HG02610 (cell line): ENCODE data around the gene FHIT.
"Not testable (repeated sequence)": the region's sequence is repeated elsewhere in the genome, so short reads cannot be mapped to it uniquely, and the experiment has no call there.

Experiments used
- ATAC-seq: cut with Tn5 transposase; IDR thresholded peaks from one replicate; pipeline ENCODE4 v1.9.1; 2021; ENCODE audit warnings: mild to moderate bottlenecking, moderate library complexity; ENCODE audit not compliant: unreplicated experiment

Gene FHIT

GRCh38 chr3:61117045-61117898, 134.0 kb downstream of the FHIT start:
- ATAC-seq = no peak

- ATAC-seq = no peak
Observed at GRCh38 chr3:61114316-61114953, 136.8 kb downstream of the FHIT start.

- peak; percentile 65 for ATAC-seq
Observed at GRCh38 chr3:61111825-61112224, 139.4 kb downstream of the FHIT start.

GRCh38 chr3:61110576-61110975, 140.7 kb downstream of the FHIT start:
- ATAC-seq = peak; percentile 53

- no peak for ATAC-seq
Observed at GRCh38 chr3:61108247-61109019, 142.8 kb downstream of the FHIT start.

- ATAC-seq = no peak
Observed at GRCh38 chr3:61094608-61095007, 156.6 kb downstream of the FHIT start.

- ATAC-seq = no peak
Observed at GRCh38 chr3:61093364-61093763, 157.9 kb downstream of the FHIT start.

GRCh38 chr3:61092870-61093269, 158.4 kb downstream of the FHIT start:
- no peak for ATAC-seq

- no peak for ATAC-seq
Observed at GRCh38 chr3:61090389-61091169, 160.7 kb downstream of the FHIT start.

- ATAC-seq = no peak
Observed at GRCh38 chr3:61087465-61087864, 163.8 kb downstream of the FHIT start.

- no peak for ATAC-seq
Observed at GRCh38 chr3:61081554-61081953, 169.7 kb downstream of the FHIT start.

GRCh38 chr3:61080737-61081445, 170.4 kb downstream of the FHIT start:
- ATAC-seq = no peak

GRCh38 chr3:61078048-61078752, 173.1 kb downstream of the FHIT start:
- no peak for ATAC-seq

- no peak for ATAC-seq
Observed at GRCh38 chr3:61077551-61077950, 173.7 kb downstream of the FHIT start.

- ATAC-seq = no peak
Observed at GRCh38 chr3:61074783-61075182, 176.5 kb downstream of the FHIT start.

GRCh38 chr3:61073566-61074165, 177.6 kb downstream of the FHIT start:
- ATAC-seq = no peak

GRCh38 chr3:61068084-61068483, 183.2 kb downstream of the FHIT start:
- ATAC-seq = no peak

GRCh38 chr3:61066800-61067199, 184.5 kb downstream of the FHIT start:
- no peak for ATAC-seq

GRCh38 chr3:61066222-61066621, 185.0 kb downstream of the FHIT start:
- not testable (repeated sequence) for ATAC-seq
